A549 (cell line): Measurements from ENCODE around the gene AFF1. TPM values are rescaled to one million over a fixed set of nuclear protein-coding genes. Genes with fewer than 3 reads are reported as not detected.

ENCODE experiments used
- ATAC-seq, 2 experiments: fragments of 200-7000 bp in 1 of 2; fragments of >200 bp in 1 of 2; cut with Nextera tagmentation in 1 of 2; cut with Tn5 transposase in 1 of 2; 3 replicates each; pipeline versions ENCODE4 v1.8.0 to v1.9.1; 2018 to 2020; ENCODE audit warnings: mild to moderate bottlenecking in 1 of 2, moderate library complexity in 1 of 2
- CTCF ChIA-PET: fragments of 300-600 bp; sonication (Branson Sonifier 250); formaldehyde crosslinking; extraction: SDS; loops from one replicate; lab custom pipeline; 2021; ENCODE audit warnings: antibody characterized with exemption, inconsistent platforms; lab: Yijun Ruan, JAX
- POLR2A ChIA-PET: fragments of 350-600 bp; formaldehyde crosslinking; extraction: SDS; loops from one replicate; lab custom pipeline; 2021; ENCODE audit warnings: antibody characterized with exemption, inconsistent platforms; lab: Yijun Ruan, JAX
- DNase-seq, 2 experiments: peaks; one replicate each; pipeline versions ENCODE4 v3.0.0 to v3.0.0-alpha.2; 2011 to 2016; ENCODE audit warnings: low read depth in 1 of 2, low spot score in 1 of 2
- FAIRE-seq: peaks from 2 replicates; lab custom pipeline; 2011; peaks lifted over from hg19 to GRCh38; lab: Jason Lieb, UNC
- H3K27ac ChIP-seq, 2 experiments: fragments of >200 bp; sonication (Bioruptor Twin); formaldehyde crosslinking; 3 replicates each; pipeline ENCODE4 v1.5.1; 2016 to 2017
- H3K4me1 ChIP-seq: fragments of >200 bp; sonication (Bioruptor Twin); formaldehyde crosslinking; 3 replicates; pipeline ENCODE4 v1.6.1; 2016
- H3K4me2 ChIP-seq: fragments of >200 bp; sonication (Bioruptor Twin); formaldehyde crosslinking; 3 replicates; pipeline ENCODE4 v1.6.1; 2016
- H3K4me3 ChIP-seq: fragments of >200 bp; sonication (Bioruptor Twin); formaldehyde crosslinking; 3 replicates; pipeline ENCODE4 v1.5.1; 2016
- H3K9me3 ChIP-seq: fragments of >200 bp; sonication (Bioruptor Twin); formaldehyde crosslinking; 3 replicates; pipeline ENCODE4 v1.6.1; 2016
- CHD4 ChIP-seq: fragments of 200-600 bp; sonication (generic); IDR thresholded peaks from 2 replicates; pipeline ENCODE4 v1.6.1; 2016; ENCODE audit warnings: antibody characterized with exemption, mild to moderate bottlenecking, borderline replicate concordance
- EHMT2 ChIP-seq: fragments of 200-600 bp; sonication (generic); IDR thresholded peaks from 2 replicates; pipeline ENCODE4 v1.6.1; 2016; ENCODE audit warnings: antibody characterized with exemption, low read depth, mild to moderate bottlenecking, moderate library complexity
- FOSL2 ChIP-seq, 2 experiments: fragments of 450-650 bp in 1 of 2; fragments of >200 bp in 1 of 2; sonication (Bioruptor Twin) in 1 of 2; formaldehyde crosslinking; IDR thresholded peaks; 2 replicates each; pipeline versions ENCODE4 v1.5.0 to v1.6.1; 2016 to 2020; ENCODE audit warnings: mild to moderate bottlenecking in 1 of 2, moderate library complexity in 1 of 2
- GATA3 ChIP-seq: IDR thresholded peaks from 2 replicates; pipeline ENCODE4 v1.6.1; 2012; ENCODE audit warnings: borderline replicate concordance
- HDAC2 ChIP-seq: fragments of 200-600 bp; sonication (generic); IDR thresholded peaks from 2 replicates; pipeline ENCODE4 v1.6.1; 2016
- HOXA7 ChIP-seq: fragments of 250-450 bp; sonication (Bioruptor Pico); IDR thresholded peaks from 2 replicates; pipeline ENCODE4 v1.5.0; 2020; ENCODE audit warnings: mild to moderate bottlenecking, moderate library complexity
- HOXB13 ChIP-seq: fragments of 250-450 bp; sonication (Bioruptor Pico); IDR thresholded peaks from 2 replicates; pipeline ENCODE4 v1.5.0; 2020; ENCODE audit warnings: low read depth, mild to moderate bottlenecking, moderate library complexity
- JUN ChIP-seq, 2 experiments: fragments of >200 bp; sonication (Bioruptor Twin); formaldehyde crosslinking; IDR thresholded peaks; 2 replicates in 1 of 2; 3 replicates in 1 of 2; pipeline ENCODE4 v1.6.1; 2016 to 2017
- KDM5A ChIP-seq: fragments of 200-600 bp; sonication (generic); IDR thresholded peaks from 2 replicates; pipeline ENCODE4 v1.6.1; 2016; ENCODE audit warnings: antibody characterized with exemption, mild to moderate bottlenecking
- MAFK ChIP-seq: fragments of 450-650 bp; IDR thresholded peaks from 2 replicates; pipeline ENCODE4 v1.6.1; 2014; ENCODE audit not compliant: partially characterized antibody
- MYC ChIP-seq: IDR thresholded peaks from 2 replicates; pipeline ENCODE4 v1.6.1; 2012; ENCODE audit warnings: mild to moderate bottlenecking, inconsistent platforms, low read length, improper control_type of control experiment, borderline replicate concordance
- NFE2L2 ChIP-seq: fragments of 150-350 bp; conservative IDR thresholded peaks from 2 replicates; pipeline ENCODE4 v1.6.1; 2014; ENCODE audit warnings: low read length
- NPAS2 ChIP-seq: fragments of 250-450 bp; sonication (Bioruptor Pico); IDR thresholded peaks from 2 replicates; pipeline ENCODE4 v1.8.0; 2022; ENCODE audit warnings: mild to moderate bottlenecking, moderate library complexity, borderline replicate concordance
- NR3C1 ChIP-seq: fragments of >200 bp; sonication (Bioruptor Twin); formaldehyde crosslinking; IDR thresholded peaks from 3 replicates; pipeline ENCODE4 v1.6.1; 2017
- RAD21 ChIP-seq, 2 experiments: fragments of >200 bp in 1 of 2; sonication (Bioruptor Twin) in 1 of 2; formaldehyde crosslinking in 1 of 2; IDR thresholded peaks in 1 of 2; conservative IDR thresholded peaks in 1 of 2; 2 replicates in 1 of 2; 3 replicates in 1 of 2; pipeline ENCODE4 v1.6.1; 2012 to 2018; ENCODE audit warnings: inconsistent platforms in 1 of 2
- RCOR1 ChIP-seq: fragments of 150-350 bp; IDR thresholded peaks from 2 replicates; pipeline ENCODE4 v1.6.1; 2014; ENCODE audit warnings: antibody characterized with exemption, low read length, low read depth
- RFX5 ChIP-seq: fragments of 450-650 bp; IDR thresholded peaks from 2 replicates; pipeline ENCODE4 v1.7.1; 2014; ENCODE audit warnings: antibody characterized with exemption, mild to moderate bottlenecking, moderate library complexity
- SREBF2 ChIP-seq: fragments of 450-650 bp; IDR thresholded peaks from 2 replicates; pipeline ENCODE4 v1.6.1; 2014; ENCODE audit warnings: mild to moderate bottlenecking, moderate library complexity
- ZC3H11A ChIP-seq: fragments of 450-650 bp; IDR thresholded peaks from 2 replicates; pipeline ENCODE4 v1.6.1; 2014; ENCODE audit warnings: antibody characterized with exemption, mild to moderate bottlenecking
- ZNF302 ChIP-seq: fragments of 250-450 bp; sonication (Bioruptor Pico); IDR thresholded peaks from 2 replicates; pipeline ENCODE4 v1.9.0; 2021; ENCODE audit warnings: inconsistent platforms, mild to moderate bottlenecking, moderate library complexity
- ZSCAN20 ChIP-seq: fragments of 250-450 bp; sonication (Bioruptor Pico); IDR thresholded peaks from 2 replicates; pipeline ENCODE4 v1.8.0; 2022; ENCODE audit warnings: mild to moderate bottlenecking, moderate library complexity
- WGBS: methylation state at CpG from one replicate; pipeline ENCODE4 v1.1.6; 2017; ENCODE audit errors: missing lambda C conversion rate; 5-methylcytosine and 5-hydroxymethylcytosine counted together
- polyA plus RNA-seq, 4 experiments: library from polyadenylated mRNA; depleted of rRNA in 3 of 4; stranded (reverse); fragments of >200 nt; fragmentation: RNase III in 1 of 4; extraction: RNeasy Plus Mini Kit Qiagen cat#74134 plus additional on column Dnase treatment in 1 of 4; gene quantifications; 2 replicates in 3 of 4; 3 replicates in 1 of 4; pipeline ENCODE4 v1.2.3, GENCODE V29; 2011 to 2017
- TF ChIP-seq, protein P1 (sequence below): IDR thresholded peaks from 2 replicates; pipeline ENCODE4 v1.6.1; 2012
- TF ChIP-seq, protein P2 (sequence below): fragments of >200 bp; sonication (Bioruptor Twin); formaldehyde crosslinking; IDR thresholded peaks from 3 replicates; pipeline ENCODE4 v1.5.1; 2016
- TF ChIP-seq, protein P3 (sequence below): fragments of >200 bp; sonication (Bioruptor Twin); formaldehyde crosslinking; IDR thresholded peaks from 3 replicates; pipeline ENCODE4 v1.6.1; 2016
- TF ChIP-seq, protein P4 (sequence below): fragments of 450-650 bp; IDR thresholded peaks from 2 replicates; pipeline ENCODE4 v1.6.1; 2014; ENCODE audit warnings: antibody characterized with exemption
- TF ChIP-seq, protein P5 (sequence below): fragments of 250-450 bp; sonication (Bioruptor Pico); IDR thresholded peaks from 2 replicates; pipeline ENCODE4 v1.5.0; 2020; ENCODE audit warnings: low read depth, mild to moderate bottlenecking, moderate library complexity

Gene AFF1
- polyA plus RNA-seq, 2 of the 4 experiments (the other 2 are of a cell fraction), result 13.7 to 15.4 TPM

DNA sequence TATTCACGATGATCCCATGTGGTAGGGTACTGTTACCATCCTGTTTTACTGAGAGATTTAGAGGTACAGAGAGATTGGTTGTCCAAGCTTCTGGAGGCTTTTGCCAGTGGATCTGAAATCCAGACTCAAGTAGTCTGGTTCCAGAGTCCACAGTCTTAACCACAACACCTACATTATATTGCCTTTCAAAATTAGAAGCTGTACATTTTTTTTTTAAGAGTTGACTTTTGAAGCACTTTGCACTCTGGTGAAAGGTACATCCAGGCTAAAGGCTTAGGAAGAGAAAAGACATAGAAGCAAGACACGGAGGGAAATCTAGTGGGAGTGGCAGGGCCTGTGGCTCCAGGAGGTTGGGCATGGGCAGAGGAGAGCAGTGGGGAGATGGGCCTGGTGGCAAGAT lies 122.1 kb downstream of the AFF1 start:
- Histone ChIP-seq H3K4me3 (no peak overlapping the region), H3K4me1 (peaks cover 14% of the 10 kb centered on the region), H3K4me2 (no peak overlapping the region), H3K27ac (no peak overlapping the region), H3K9me3 (no peaks in the 10 kb centered on the region)
- ATAC-seq, result no peak
- no peak for DNase-seq
- CTCF ChIA-PET, result interaction anchor here (1.2 kb wide), 1 partner anchor 61 kb away, joined by 4 read pairs; no protein-coding TSS in a partner anchor
- no peak for FAIRE-seq
- POLR2A ChIA-PET, result interaction anchor here (0.6 kb wide), 1 partner anchor 438 kb away, joined by 3 read pairs; no protein-coding TSS in a partner anchor
- 95% methylated on average over 2 of the region's 2 CpGs for WGBS
- TF ChIP-seq KDM5A (no peak), RAD21 (conservative IDR thresholded peaks at IDR 0.05 in 1 of 2, IDR thresholded peaks at IDR 0.05 in 1 of 2) (no peak), RFX5 (no peak)
- TF ChIP-seq, all 56 proteins: peak for 0

DNA sequence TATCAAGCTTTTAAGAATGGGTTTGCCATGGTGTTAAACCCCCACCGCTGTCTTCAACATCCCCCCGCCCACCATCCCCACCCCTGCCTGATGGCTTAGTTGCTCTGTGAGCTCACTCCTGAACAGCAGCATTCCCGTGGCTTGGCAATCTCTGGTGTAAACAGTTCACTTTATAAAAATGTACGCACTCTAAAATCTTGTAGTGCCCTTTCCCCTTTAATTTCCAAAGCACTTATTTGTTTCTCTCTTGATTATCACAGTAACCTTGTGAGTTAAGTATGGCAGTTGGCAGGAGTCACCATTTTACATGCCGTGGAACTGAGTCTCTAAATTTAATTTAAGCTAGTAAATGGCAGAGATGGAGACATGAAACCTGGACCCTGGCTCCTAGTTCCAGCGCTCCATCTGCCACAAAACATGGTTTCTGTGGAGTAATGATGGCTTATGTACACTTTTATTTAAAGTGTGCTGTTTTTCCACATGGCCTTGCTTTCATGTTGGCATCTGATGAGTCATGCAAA lies 123.1 kb downstream of the AFF1 start:
- ATAC-seq, result no peak
- peak overlapping the region; percentile 29 for H3K4me2 ChIP-seq
- no peak for FAIRE-seq
- no peaks in the 10 kb centered on the region for H3K9me3 ChIP-seq
- TF ChIP-seq NFE2L2 (0 out of 2 replicates have a peak, but pooled peaks have one; percentile 9), HOXB13 (CRISPR knock-in tag) (no peak), HOXA7 (no peak), RCOR1 (no peak), FOSL2 (IDR thresholded peaks at IDR 0.05) (no peak), FOSL2 (CRISPR knock-in tag; IDR thresholded peaks at IDR 0.05) (peak; percentile 75)
- TF ChIP-seq, protein P1, sequence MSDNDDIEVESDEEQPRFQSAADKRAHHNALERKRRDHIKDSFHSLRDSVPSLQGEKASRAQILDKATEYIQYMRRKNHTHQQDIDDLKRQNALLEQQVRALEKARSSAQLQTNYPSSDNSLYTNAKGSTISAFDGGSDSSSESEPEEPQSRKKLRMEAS, result 0 out of 2 replicates have a peak, but pooled peaks have one; percentile 24
- CTCF ChIA-PET, result interaction anchor here (1.2 kb wide), 1 partner anchor 40 kb away, joined by 3 read pairs; no protein-coding TSS in a partner anchor
- H3K4me1 ChIP-seq, result peaks cover 14% of the 10 kb centered on the region
- H3K27ac ChIP-seq, result 0 out of 6 replicates have a peak overlapping the region, but pooled peaks of 1 of the 2 experiments have one; percentile 34
- POLR2A ChIA-PET, result no interaction called here
- WGBS, result 80% methylated on average over 6 of the region's 6 CpGs
- DNase-seq, result no peak
- H3K4me3 ChIP-seq, result no peak overlapping the region

DNA sequence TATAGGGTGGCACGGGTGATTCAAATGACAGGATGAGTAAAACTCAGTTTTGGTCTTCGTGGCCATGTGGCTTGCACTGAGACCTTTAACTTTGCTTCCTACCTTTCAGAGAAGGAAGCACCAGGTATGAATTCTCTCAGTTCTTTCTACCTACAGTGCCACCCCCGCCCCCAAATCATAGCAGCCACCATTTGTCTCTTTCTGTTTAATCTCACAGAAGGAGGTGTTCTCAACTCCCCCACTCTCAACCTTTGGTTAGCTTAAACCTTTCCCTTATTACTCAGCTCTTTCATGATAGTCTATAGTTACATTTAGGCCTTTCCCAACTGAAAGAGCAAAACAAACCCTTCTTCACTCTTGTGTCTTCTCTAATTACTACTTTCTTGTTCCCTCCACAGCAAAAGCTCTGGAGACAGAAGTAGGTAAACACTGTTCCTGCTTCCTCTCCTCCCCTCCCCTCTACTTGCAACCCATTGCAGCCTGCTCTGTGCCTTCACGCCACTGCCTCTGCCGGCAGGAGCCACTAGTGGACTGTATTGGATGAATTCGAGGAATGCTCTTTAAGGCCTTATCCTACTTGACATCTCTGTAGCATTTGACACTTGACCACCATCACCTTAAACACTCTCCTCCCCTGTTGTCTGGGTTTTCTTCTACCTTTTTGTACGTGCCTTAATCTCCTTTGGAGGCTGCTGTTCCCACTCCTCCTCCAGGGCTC lies 123.7 kb downstream of the AFF1 start:
- no peak for FAIRE-seq
- peak overlapping the region; percentile 29 for H3K4me2 ChIP-seq
- H3K4me3 ChIP-seq, result no peak overlapping the region
- POLR2A ChIA-PET, result no interaction called here
- 56% methylated on average over 7 of the region's 7 CpGs for WGBS
- peak in 1 of 2 experiments; percentile 10 for DNase-seq
- CTCF ChIA-PET, result interaction anchor here (1.2 kb wide), 1 partner anchor 40 kb away, joined by 3 read pairs; no protein-coding TSS in a partner anchor
- no peaks in the 10 kb centered on the region for H3K9me3 ChIP-seq
- peak in 1 of 2 experiments; percentile 65; a peak in 3 of 6 replicates for ATAC-seq
- H3K4me1 ChIP-seq, result peaks cover 14% of the 10 kb centered on the region
- H3K27ac ChIP-seq, result 0 out of 6 replicates have a peak overlapping the region, but pooled peaks of 1 of the 2 experiments have one; percentile 34
- TF ChIP-seq NPAS2, result no peak
- no peak for TF ChIP-seq CHD4
- TF ChIP-seq GATA3, result no peak
- TF ChIP-seq ZNF302 (CRISPR knock-in tag), result no peak
- no peak for TF ChIP-seq EHMT2
- TF ChIP-seq, protein P2, sequence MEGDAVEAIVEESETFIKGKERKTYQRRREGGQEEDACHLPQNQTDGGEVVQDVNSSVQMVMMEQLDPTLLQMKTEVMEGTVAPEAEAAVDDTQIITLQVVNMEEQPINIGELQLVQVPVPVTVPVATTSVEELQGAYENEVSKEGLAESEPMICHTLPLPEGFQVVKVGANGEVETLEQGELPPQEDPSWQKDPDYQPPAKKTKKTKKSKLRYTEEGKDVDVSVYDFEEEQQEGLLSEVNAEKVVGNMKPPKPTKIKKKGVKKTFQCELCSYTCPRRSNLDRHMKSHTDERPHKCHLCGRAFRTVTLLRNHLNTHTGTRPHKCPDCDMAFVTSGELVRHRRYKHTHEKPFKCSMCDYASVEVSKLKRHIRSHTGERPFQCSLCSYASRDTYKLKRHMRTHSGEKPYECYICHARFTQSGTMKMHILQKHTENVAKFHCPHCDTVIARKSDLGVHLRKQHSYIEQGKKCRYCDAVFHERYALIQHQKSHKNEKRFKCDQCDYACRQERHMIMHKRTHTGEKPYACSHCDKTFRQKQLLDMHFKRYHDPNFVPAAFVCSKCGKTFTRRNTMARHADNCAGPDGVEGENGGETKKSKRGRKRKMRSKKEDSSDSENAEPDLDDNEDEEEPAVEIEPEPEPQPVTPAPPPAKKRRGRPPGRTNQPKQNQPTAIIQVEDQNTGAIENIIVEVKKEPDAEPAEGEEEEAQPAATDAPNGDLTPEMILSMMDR, result no peak
- TF ChIP-seq HDAC2, result no peak
- TF ChIP-seq NR3C1, result no peak
- TF ChIP-seq ZC3H11A, result no peak
- TF ChIP-seq SREBF2, result no peak
- TF ChIP-seq, protein P3, sequence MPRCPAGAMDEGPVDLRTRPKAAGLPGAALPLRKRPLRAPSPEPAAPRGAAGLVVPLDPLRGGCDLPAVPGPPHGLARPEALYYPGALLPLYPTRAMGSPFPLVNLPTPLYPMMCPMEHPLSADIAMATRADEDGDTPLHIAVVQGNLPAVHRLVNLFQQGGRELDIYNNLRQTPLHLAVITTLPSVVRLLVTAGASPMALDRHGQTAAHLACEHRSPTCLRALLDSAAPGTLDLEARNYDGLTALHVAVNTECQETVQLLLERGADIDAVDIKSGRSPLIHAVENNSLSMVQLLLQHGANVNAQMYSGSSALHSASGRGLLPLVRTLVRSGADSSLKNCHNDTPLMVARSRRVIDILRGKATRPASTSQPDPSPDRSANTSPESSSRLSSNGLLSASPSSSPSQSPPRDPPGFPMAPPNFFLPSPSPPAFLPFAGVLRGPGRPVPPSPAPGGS, result no peak
- no peak for TF ChIP-seq MAFK
- TF ChIP-seq, protein P4, sequence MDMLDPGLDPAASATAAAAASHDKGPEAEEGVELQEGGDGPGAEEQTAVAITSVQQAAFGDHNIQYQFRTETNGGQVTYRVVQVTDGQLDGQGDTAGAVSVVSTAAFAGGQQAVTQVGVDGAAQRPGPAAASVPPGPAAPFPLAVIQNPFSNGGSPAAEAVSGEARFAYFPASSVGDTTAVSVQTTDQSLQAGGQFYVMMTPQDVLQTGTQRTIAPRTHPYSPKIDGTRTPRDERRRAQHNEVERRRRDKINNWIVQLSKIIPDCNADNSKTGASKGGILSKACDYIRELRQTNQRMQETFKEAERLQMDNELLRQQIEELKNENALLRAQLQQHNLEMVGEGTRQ, result no peak
- no peak for TF ChIP-seq RAD21 (conservative IDR thresholded peaks at IDR 0.05 in 1 of 2, IDR thresholded peaks at IDR 0.05 in 1 of 2)
- TF ChIP-seq, protein P5, sequence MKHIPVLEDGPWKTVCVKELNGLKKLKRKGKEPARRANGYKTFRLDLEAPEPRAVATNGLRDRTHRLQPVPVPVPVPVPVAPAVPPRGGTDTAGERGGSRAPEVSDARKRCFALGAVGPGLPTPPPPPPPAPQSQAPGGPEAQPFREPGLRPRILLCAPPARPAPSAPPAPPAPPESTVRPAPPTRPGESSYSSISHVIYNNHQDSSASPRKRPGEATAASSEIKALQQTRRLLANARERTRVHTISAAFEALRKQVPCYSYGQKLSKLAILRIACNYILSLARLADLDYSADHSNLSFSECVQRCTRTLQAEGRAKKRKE, result no peak
- no peak for TF ChIP-seq JUN (IDR thresholded peaks at IDR 0.05)
- TF ChIP-seq MYC, result no peak
- TF ChIP-seq ZSCAN20 (CRISPR knock-in tag), result no peak
- no peak for TF ChIP-seq RCOR1
